Body of pancreas (tissue), 4 donors: ENCODE measurements around the gene ANTXR1.

Experiments used
- POLR2A ChIP-seq, 3 donors: fragments of 450-650 bp; IDR thresholded peaks; one replicate each; pipeline ENCODE4 v1.6.1; 2016; ENCODE audit warnings: antibody characterized with exemption in 3 of 3, mild to moderate bottlenecking in 2 of 3
- TF ChIP-seq, protein P1 (sequence below), 7 experiments: fragments of 450-650 bp in 4 of 7; fragments of 200-600 bp in 3 of 7; sonication (generic) in 3 of 7; IDR thresholded peaks; one replicate each; pipeline ENCODE4 v1.5.1; 2016 to 2019; ENCODE audit warnings: antibody characterized with exemption in 7 of 7

- TF ChIP-seq, protein P1, sequence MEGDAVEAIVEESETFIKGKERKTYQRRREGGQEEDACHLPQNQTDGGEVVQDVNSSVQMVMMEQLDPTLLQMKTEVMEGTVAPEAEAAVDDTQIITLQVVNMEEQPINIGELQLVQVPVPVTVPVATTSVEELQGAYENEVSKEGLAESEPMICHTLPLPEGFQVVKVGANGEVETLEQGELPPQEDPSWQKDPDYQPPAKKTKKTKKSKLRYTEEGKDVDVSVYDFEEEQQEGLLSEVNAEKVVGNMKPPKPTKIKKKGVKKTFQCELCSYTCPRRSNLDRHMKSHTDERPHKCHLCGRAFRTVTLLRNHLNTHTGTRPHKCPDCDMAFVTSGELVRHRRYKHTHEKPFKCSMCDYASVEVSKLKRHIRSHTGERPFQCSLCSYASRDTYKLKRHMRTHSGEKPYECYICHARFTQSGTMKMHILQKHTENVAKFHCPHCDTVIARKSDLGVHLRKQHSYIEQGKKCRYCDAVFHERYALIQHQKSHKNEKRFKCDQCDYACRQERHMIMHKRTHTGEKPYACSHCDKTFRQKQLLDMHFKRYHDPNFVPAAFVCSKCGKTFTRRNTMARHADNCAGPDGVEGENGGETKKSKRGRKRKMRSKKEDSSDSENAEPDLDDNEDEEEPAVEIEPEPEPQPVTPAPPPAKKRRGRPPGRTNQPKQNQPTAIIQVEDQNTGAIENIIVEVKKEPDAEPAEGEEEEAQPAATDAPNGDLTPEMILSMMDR (IDR thresholded peaks at IDR 0.05), result no peak
- no peak for TF ChIP-seq POLR2A (IDR thresholded peaks at IDR 0.05)
Measured at GRCh38 chr2:69298862-69299261, 285.9 kb downstream of the ANTXR1 start.
